D721Med (cell line): Measurements from ENCODE around the gene PRM2.
"Not testable (repeated sequence)": the region's sequence is repeated elsewhere in the genome, so short reads cannot be mapped to it uniquely, and the experiment has no call there.

Source experiments
- DNase-seq: peaks from one replicate; pipeline ENCODE4 v3.0.0; 2011; ENCODE audit warnings: low spot score; ENCODE audit not compliant: insufficient read length
- FAIRE-seq: peaks from 2 replicates; lab custom pipeline; 2011; peaks lifted over from hg19 to GRCh38; lab: Jason Lieb, UNC
- CTCF ChIP-seq: IDR thresholded peaks from 2 replicates; pipeline ENCODE4 v1.5.1; 2012; ENCODE audit warnings: mild to moderate bottlenecking, control low read depth; ENCODE audit not compliant: insufficient read depth; ENCODE audit errors: missing control alignments

PRM2 gene

DNA sequence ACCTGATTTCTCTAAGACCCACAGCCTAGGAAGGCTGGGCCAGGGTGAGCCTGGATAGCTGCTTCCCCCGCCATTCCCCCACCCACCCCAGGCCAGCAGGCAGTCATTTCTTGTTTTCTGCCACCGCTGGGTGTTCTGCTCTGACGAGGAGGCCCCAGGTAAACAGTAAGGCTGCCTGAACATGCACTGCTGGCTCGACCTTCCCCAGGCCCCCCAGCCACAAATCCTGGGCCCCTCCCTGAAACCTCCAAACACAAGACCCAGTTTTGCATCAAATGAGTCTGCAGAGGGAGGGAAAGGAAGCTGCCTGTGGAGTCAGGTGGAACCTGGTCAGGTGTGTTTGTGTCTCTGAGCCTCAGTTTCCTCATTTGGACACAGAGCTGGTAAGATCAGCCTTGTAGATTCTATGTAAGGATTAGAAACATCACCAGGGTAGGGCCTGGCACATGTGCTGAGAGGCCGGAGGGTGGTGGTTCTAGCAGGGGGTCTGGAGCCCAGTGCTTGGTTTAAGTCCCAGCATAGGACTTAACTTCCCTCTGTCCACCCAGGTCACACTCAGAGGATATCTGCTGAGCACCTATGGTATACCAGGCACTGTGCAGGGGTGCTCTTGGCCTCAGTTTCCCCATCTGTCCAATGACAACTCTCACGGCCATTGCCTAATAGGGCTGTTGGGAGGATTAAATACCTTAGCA, 23.7 kb upstream of the PRM2 start:
- TF ChIP-seq CTCF = no peak
- FAIRE-seq (no peak), DNase-seq (no peak)

GRCh38 chr16:11298950-11299547, 22.8 kb upstream of the PRM2 start:
- DNase-seq, FAIRE-seq: not testable (repeated sequence)

DNA sequence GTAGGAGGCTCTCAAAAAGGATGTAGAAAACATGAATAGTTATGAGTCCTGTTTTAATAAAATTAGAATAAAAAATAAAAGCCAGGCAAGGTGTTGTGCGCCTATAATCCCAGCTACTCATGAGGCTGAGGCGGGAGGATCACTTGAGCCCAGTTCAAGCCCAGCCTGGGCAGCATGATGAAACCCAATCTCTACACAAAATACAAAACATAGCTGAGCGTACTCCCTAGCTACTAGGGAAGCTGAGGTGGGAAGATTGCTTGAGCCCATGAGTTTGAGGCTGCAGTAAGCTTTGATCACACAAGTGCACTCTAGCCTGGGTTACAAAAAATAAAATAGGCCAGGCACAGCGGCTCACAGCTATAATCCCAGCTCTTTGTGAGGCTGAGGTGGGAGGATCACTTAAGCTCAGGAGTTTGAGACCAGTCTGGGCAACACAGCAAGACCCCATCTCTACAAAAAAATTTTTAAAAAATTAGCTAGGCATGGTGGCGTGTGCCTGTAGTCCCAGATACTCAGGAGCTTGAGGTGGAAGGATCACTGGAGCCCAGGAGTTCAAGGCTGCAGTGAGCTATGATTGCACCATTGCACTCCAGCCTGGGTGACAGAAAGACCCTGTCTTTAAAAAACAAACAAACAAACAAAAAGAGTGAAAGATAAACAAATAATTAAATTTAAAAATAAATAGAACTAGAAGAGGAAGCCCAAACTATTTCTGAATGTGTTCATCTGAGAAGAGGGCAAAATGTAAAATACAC, 22.0 kb upstream of the PRM2 start:
- TF ChIP-seq CTCF = no peak
- no peak for FAIRE-seq
- DNase-seq = no peak

DNA sequence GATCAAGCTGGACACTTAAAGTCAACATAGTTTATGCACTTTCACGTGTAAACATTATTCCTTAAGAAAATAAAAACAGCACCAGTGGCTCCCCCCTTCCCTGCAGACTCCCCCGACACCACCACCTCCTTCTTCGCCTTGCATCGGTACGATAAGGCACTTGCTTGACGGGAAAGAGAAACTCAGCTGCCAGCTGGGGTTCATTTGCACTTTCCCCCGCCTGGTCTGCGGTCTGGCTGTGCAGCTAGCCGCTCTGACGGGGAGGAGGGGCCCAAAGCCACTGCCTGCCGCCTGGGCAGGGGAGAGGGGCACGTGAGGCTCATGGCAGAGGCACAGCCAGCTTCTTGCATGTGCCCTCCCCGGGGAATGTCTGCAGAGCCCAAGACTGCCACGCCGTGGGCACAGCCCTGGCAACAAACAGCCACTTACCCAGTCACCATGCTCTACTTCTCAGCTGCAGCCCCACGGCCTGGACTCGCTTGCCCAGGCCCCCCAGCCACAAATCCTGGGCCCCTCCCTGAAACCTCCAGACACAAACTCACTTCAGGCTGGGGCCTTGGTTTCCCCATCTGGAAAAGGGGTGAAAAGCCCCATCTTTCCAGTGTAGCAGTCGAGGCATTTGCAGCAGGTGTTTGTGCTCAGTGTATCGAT, 21.3 kb upstream of the PRM2 start:
- FAIRE-seq (no peak), DNase-seq (no peak)
- TF ChIP-seq CTCF = no peak

GRCh38 chr16:11296706-11297491, 20.6 kb upstream of the PRM2 start:
- FAIRE-seq (no peak), DNase-seq (no peak)
- TF ChIP-seq CTCF = no peak

- FAIRE-seq = no peak
These were observed 20.0 kb upstream of the PRM2 start for GRCh38 chr16:11296351-11296705.

More at GRCh38 chr16:11296351-11296705, 20.0 kb upstream of the PRM2 start:
- TF ChIP-seq CTCF = no peak
- no peak for DNase-seq
